HepG2 (cell line): ENCODE measurements around the gene CPEB3. TPM values are rescaled to one million over a fixed set of nuclear protein-coding genes. Genes with fewer than 3 reads are reported as not detected.
A peak's percentile ranks its signal among the peaks of the same experiment; 100 is the strongest.

Source experiments
- E2F2 ChIP-seq: sonication (generic); formaldehyde crosslinking; IDR thresholded peaks from 2 replicates; pipeline ENCODE4 v1.4.0; 2020; ENCODE audit warnings: missing genetic modification reagents, borderline replicate concordance
- HMG20A ChIP-seq: IDR thresholded peaks from 2 replicates; pipeline ENCODE4 v1.6.1; 2016; ENCODE audit warnings: borderline replicate concordance
- MED13 ChIP-seq: sonication (generic); formaldehyde crosslinking; IDR thresholded peaks from 2 replicates; pipeline ENCODE4 v1.5.0; 2020; ENCODE audit warnings: missing genetic modification reagents
- MLLT10 ChIP-seq: sonication (generic); formaldehyde crosslinking; IDR thresholded peaks from 2 replicates; pipeline ENCODE4 v1.4.0; 2020; ENCODE audit warnings: missing genetic modification reagents
- NFIC ChIP-seq: IDR thresholded peaks from 2 replicates; pipeline ENCODE4 v1.6.1; 2012; ENCODE audit warnings: mild to moderate bottlenecking, low read length, inconsistent platforms
- NR1H2 ChIP-seq: sonication (generic); formaldehyde crosslinking; IDR thresholded peaks from 2 replicates; pipeline ENCODE4 v1.8.1; 2022; ENCODE audit warnings: low read depth, missing genetic modification reagents, borderline replicate concordance
- PLRG1 ChIP-seq: fragments of 450-650 bp; conservative IDR thresholded peaks from 2 replicates; pipeline ENCODE4 v1.6.1; 2016
- PLSCR1 ChIP-seq: sonication (generic); formaldehyde crosslinking; IDR thresholded peaks from 2 replicates; pipeline ENCODE4 v1.5.0; 2020; ENCODE audit warnings: missing genetic modification reagents, mild to moderate bottlenecking, borderline replicate concordance
- RCOR2 ChIP-seq: IDR thresholded peaks from 2 replicates; pipeline ENCODE4 v1.6.1; 2016; ENCODE audit warnings: missing biosample characterization, missing genetic modification reagents
- THAP11 ChIP-seq: IDR thresholded peaks from 2 replicates; pipeline ENCODE4 v1.6.1; 2016; ENCODE audit warnings: missing biosample characterization, missing genetic modification reagents
- TIGD3 ChIP-seq: sonication (generic); formaldehyde crosslinking; IDR thresholded peaks from 2 replicates; pipeline ENCODE4 v1.5.1; 2020; ENCODE audit warnings: mild to moderate bottlenecking, missing genetic modification reagents, borderline replicate concordance
- ZBTB43 ChIP-seq: sonication (generic); formaldehyde crosslinking; conservative IDR thresholded peaks from 2 replicates; pipeline ENCODE4 v1.4.0; 2020; ENCODE audit warnings: missing genetic modification reagents
- ZBTB49 ChIP-seq: sonication (generic); formaldehyde crosslinking; IDR thresholded peaks from 2 replicates; pipeline ENCODE4 v1.4.0; 2020; ENCODE audit warnings: missing genetic modification reagents, borderline replicate concordance
- ZFP36 ChIP-seq: fragments of 150-350 bp; IDR thresholded peaks from 2 replicates; pipeline ENCODE4 v1.6.1; 2018; ENCODE audit warnings: borderline replicate concordance, low read length, low read depth; ENCODE audit not compliant: partially characterized antibody
- ZNF263 ChIP-seq: sonication (generic); formaldehyde crosslinking; IDR thresholded peaks from 2 replicates; pipeline ENCODE4 v1.4.0; 2020; ENCODE audit warnings: missing genetic modification reagents
- ZNF326 ChIP-seq: sonication (generic); formaldehyde crosslinking; IDR thresholded peaks from 2 replicates; pipeline ENCODE4 v1.4.0; 2020; ENCODE audit warnings: missing genetic modification reagents, borderline replicate concordance
- ZNF362 ChIP-seq: sonication (generic); formaldehyde crosslinking; IDR thresholded peaks from 2 replicates; pipeline ENCODE4 v1.4.0; 2020; ENCODE audit warnings: missing genetic modification reagents, mild to moderate bottlenecking, borderline replicate concordance
- ZNF44 ChIP-seq: sonication (generic); formaldehyde crosslinking; IDR thresholded peaks from 2 replicates; pipeline ENCODE4 v1.5.1; 2020; ENCODE audit warnings: mild to moderate bottlenecking, missing genetic modification reagents
- ZNF558 ChIP-seq: sonication (generic); formaldehyde crosslinking; IDR thresholded peaks from 2 replicates; pipeline ENCODE4 v1.9.0; 2022; ENCODE audit warnings: mild to moderate bottlenecking, missing genetic modification reagents, borderline replicate concordance
- ZNF607 ChIP-seq: sonication (generic); formaldehyde crosslinking; IDR thresholded peaks from 2 replicates; pipeline ENCODE4 v1.5.1; 2020; ENCODE audit warnings: missing genetic modification reagents, mild to moderate bottlenecking, borderline replicate concordance
- ZNF678 ChIP-seq: sonication (generic); formaldehyde crosslinking; IDR thresholded peaks from 2 replicates; pipeline ENCODE4 v1.4.0; 2020; ENCODE audit warnings: mild to moderate bottlenecking, missing genetic modification reagents
- ZSCAN29 ChIP-seq: sonication (generic); formaldehyde crosslinking; conservative IDR thresholded peaks from 2 replicates; pipeline ENCODE4 v1.4.0; 2020; ENCODE audit warnings: mild to moderate bottlenecking, missing genetic modification reagents
- polyA plus RNA-seq, 8 experiments: library from polyadenylated mRNA; depleted of rRNA in 3 of 8; stranded (reverse) in 7 of 8; unstranded in 1 of 8; fragments of >200 nt; fragmentation: Illumina TruSeq in 4 of 8; extraction: Trizol in 4 of 8; gene quantifications; 2 replicates each; pipeline versions ENCODE4 v1.2.1 to v1.2.3, GENCODE V29; 2011 to 2016; ENCODE audit warnings: low read depth in 4 of 8, missing spikeins in 1 of 8, mixed read lengths in 1 of 8; ENCODE audit not compliant: insufficient read depth in 1 of 8
- total RNA-seq, 5 experiments: library from RNA; depleted of rRNA; stranded (reverse); fragments of >200 nt; fragmentation: Illumina TruSeq; extraction: Trizol; gene quantifications; 2 replicates each; pipeline ENCODE4 v1.2.3, GENCODE V29; 2016; ENCODE audit warnings: low read depth in 1 of 5

CPEB3 gene
- total and polyA plus RNA-seq, 2 of the 13 experiments (the other 11 are each of a cell fraction or from before 2014, with no cell fraction given), result 0.66 to 0.70 TPM

GRCh38 chr10:92113911-92114600, 176.8 kb downstream of the CPEB3 start (continued):
- no peak for TF ChIP-seq PLSCR1 (CRISPR knock-in tag)
- no peak for TF ChIP-seq ZBTB49 (CRISPR knock-in tag)
- TF ChIP-seq MLLT10, result no peak
- TF ChIP-seq ZSCAN29 (CRISPR knock-in tag), result 0 out of 2 replicates have a peak, but pooled peaks have one; percentile 27
- no peak for TF ChIP-seq ZNF263
- TF ChIP-seq ZNF678, result no peak
- no peak for TF ChIP-seq ZBTB43
- TF ChIP-seq RCOR2, result peak; percentile 47; the same call in 1 of the 2 replicates
- TF ChIP-seq E2F2 (CRISPR knock-in tag), result no peak
- no peak for TF ChIP-seq ZFP36
- no peak for TF ChIP-seq ZNF558 (CRISPR knock-in tag)
- TF ChIP-seq ZNF326 (CRISPR knock-in tag), result no peak
- TF ChIP-seq ZNF607 (CRISPR knock-in tag), result no peak
- no peak for TF ChIP-seq ZNF44 (CRISPR knock-in tag)
- TF ChIP-seq MED13, result no peak
- no peak for TF ChIP-seq ZNF362 (CRISPR knock-in tag)
- TF ChIP-seq THAP11 (CRISPR knock-in tag), result no peak; the same call in 1 of the 2 replicates
- TF ChIP-seq HMG20A (CRISPR knock-in tag), result peak; percentile 31; the same call in 1 of the 2 replicates
- TF ChIP-seq NR1H2 (CRISPR knock-in tag), result no peak
- TF ChIP-seq NFIC, result peak; percentile 75; the same call in 1 of the 2 replicates
- TF ChIP-seq TIGD3 (CRISPR knock-in tag), result no peak
- no peak for TF ChIP-seq PLRG1
